Esophagus muscularis mucosa (tissue), 2 donors: Measurements from ENCODE around the gene MATN4.

ENCODE experiments used
- EP300 ChIP-seq: sonication (generic); formaldehyde crosslinking; IDR thresholded peaks from one replicate; pipeline ENCODE4 v1.6.1; 2017; ENCODE audit warnings: antibody characterized with exemption
- POLR2A ChIP-seq: fragments of 450-650 bp; IDR thresholded peaks from one replicate; pipeline ENCODE4 v1.6.1; 2017; ENCODE audit warnings: antibody characterized with exemption, moderate library complexity, mild to moderate bottlenecking, low read depth

DNA sequence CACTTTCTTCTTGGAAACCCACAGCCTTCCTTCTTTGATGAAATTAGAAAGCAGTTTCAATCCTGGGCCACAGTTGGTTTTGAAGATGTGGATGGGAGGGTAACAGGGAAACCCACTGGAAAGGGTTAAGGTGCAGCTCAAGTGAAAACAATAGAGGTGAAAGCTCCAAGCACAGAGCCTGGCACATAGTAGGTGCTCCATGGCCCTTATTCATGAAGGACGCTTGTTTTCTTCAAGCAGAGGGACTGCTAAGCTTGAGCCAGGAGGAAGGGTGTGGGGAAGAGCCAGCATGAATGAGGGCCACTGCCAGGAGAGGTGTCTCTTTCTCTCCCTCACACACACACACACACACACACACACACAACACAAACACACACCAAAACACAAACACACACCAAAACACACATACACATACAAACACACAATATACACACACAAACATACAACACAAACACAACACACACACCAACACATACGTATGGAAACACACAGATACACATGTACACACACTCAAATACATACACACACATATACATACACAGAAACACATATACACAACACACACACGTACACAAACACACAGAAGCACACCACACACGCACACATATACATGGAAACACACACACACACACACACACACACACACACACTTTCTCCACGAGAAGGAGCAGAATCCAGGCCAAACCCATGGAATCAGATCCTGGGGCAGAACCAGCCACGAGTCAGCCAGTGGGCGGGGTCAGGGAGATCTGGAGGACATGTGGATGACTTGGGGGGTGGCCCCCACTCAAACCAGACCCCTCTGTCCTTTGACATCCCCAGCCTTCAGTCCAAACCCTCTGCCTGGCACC, 25.2 kb downstream of the MATN4 start:
- no peak for TF ChIP-seq EP300
- no peak for TF ChIP-seq POLR2A
